HPDE6-E6E7 (cell line): ENCODE measurements around the gene RNF222.

Experiments
- DNase-seq: peaks from one replicate; pipeline ENCODE4 v3.0.0; 2011; ENCODE audit warnings: missing footprints; ENCODE audit errors: extremely low spot score

The RNF222 gene

DNA sequence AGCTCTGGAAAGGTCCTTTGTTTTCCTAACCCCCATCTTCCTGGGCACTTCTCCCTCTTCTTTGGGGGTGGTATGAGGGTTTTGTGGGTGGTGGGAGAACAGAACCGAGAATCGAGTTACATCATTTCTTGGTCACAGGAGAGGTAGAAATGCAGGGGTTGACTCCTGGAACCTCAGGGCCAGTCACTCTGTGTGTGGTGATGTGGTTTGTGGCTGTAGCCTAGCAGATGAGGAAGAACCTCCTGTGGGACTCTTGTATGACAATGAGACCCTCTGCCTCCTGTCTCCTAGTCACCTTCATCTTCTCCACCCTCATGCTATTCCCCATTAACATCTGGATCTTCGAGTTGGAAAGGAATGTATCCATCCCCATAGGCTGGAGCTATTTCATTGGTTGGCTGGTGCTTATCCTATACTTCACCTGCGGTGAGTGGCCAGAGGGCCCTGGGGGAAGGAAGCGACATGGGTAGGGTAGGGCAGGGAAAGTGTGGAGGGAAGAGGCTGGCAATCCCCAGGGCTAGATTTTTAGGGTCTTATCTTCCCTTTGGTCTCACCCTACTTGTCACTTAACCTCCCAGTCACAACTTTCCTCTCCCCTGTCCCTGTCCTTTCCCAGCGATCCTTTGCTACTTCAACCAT lies 52.5 kb downstream of the RNF222 start:
- no peak for DNase-seq

DNA sequence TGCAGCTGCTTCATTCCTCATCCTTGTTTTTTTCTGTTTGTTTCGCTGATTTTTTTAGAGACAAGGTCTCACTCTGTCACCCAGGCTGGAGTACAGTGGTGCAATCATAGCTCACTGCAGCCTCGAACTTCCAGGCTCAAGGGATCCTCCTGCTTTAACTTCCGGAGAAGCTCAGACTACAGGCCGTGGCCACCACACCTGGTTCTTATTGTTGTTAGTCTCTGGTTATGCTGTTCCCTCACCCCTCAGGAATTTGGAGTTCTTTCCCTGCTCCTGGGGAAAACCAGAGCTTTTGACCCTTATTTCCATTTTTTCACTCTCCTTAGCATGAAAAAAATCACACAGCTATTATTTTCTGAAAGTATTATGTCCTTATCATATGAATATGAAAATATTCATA lies 56.2 kb downstream of the RNF222 start:
- DNase-seq: no peak
